ENCODE measurements around the gene NTMT2. TPM values are rescaled to one million over a fixed set of nuclear protein-coding genes. Genes with fewer than 3 reads are reported as not detected.
A peak's percentile ranks its signal among the peaks of the same experiment; 100 is the strongest.

Gene NTMT2
- total RNA-seq, 1 donor from 2014 or later, result not detected

DNA sequence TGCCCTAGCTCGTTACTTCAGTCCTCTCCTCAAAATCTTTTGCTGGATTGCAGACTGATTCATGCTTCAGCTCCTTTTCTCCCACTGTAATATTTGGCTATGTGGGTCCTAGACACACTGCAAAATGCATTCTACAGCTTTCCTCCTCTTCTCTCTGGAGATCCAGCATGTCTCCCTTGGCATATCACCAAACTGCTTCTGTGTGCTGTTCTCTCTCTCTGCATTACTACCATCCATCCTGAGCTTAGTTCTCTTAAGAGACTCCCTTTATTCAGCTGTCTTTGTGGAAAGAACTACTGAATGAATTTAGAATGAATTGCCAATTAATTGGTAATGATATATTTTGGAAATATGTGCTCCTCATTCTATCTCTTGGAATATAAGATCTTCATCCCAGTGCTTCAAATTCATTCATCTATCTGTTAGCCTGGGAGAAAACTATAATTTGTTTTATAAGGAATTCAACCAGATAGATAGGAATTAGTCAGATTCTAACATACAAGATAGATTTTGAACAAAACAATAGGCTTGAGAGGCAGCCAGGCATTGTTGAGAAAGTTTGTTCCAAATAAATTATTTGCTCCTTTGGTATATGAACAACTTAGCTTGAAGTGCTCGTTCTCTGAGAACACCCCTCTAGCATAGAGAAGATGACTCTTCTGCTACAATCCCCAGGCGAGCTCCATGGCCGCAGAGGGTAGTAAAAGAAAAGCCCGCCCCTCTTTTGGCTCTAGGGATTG, 71.9 kb downstream of the NTMT2 start:
- H3K79me2 ChIP-seq (ENCODE audit: insufficient read depth, low read length), result no peaks in the 10 kb centered on the region
- no peaks in the 10 kb centered on the region for H3K36me3 ChIP-seq (ENCODE audit: insufficient read depth, low read length)
- Mint-ChIP-seq H3K27me3 (ENCODE audit: low read depth, unreplicated experiment) (no peaks in the 10 kb centered on the region), H3K27ac (ENCODE audit: unreplicated experiment) (no peak overlapping the region), H3K9me3 (ENCODE audit: unreplicated experiment) (no peaks in the 10 kb centered on the region), H3K36me3 (ENCODE audit: low read depth, unreplicated experiment) (no peaks in the 10 kb centered on the region), H3K4me1 (ENCODE audit: low read depth, unreplicated experiment) (peaks cover 10% of the 10 kb centered on the region), H3K4me3 (ENCODE audit: unreplicated experiment) (no peak overlapping the region)
- no peak overlapping the region for H3K4me2 ChIP-seq (ENCODE audit: low read length)
- no peak overlapping the region for H3K4me3 ChIP-seq (ENCODE audit: insufficient read depth, low read depth, low read length)
- H2AFZ ChIP-seq (ENCODE audit: low read depth, low read length), result no peak overlapping the region
- TF ChIP-seq, protein P1, sequence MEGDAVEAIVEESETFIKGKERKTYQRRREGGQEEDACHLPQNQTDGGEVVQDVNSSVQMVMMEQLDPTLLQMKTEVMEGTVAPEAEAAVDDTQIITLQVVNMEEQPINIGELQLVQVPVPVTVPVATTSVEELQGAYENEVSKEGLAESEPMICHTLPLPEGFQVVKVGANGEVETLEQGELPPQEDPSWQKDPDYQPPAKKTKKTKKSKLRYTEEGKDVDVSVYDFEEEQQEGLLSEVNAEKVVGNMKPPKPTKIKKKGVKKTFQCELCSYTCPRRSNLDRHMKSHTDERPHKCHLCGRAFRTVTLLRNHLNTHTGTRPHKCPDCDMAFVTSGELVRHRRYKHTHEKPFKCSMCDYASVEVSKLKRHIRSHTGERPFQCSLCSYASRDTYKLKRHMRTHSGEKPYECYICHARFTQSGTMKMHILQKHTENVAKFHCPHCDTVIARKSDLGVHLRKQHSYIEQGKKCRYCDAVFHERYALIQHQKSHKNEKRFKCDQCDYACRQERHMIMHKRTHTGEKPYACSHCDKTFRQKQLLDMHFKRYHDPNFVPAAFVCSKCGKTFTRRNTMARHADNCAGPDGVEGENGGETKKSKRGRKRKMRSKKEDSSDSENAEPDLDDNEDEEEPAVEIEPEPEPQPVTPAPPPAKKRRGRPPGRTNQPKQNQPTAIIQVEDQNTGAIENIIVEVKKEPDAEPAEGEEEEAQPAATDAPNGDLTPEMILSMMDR (IDR thresholded peaks at IDR 0.05; ENCODE audit: insufficient read depth, low read depth, low read length), result no peak
- TF ChIP-seq EZH2 (IDR thresholded peaks at IDR 0.05; ENCODE audit: insufficient read depth, low read length), result no peak
- H3K27me3 ChIP-seq (ENCODE audit: insufficient read depth, low read length), result no peaks in the 10 kb centered on the region
- no peaks in the 10 kb centered on the region for H3K9me3 ChIP-seq (ENCODE audit: insufficient read depth, low read depth, low read length)
- no peak for FAIRE-seq
- no peak overlapping the region for H3K9ac ChIP-seq (ENCODE audit: low read length)
- H3K4me1 ChIP-seq (ENCODE audit: insufficient read depth, low read length), result no peaks in the 10 kb centered on the region
- no peak overlapping the region for H3K27ac ChIP-seq (ENCODE audit: low read depth, low read length)
- no peak for DNase-seq (ENCODE audit: low read depth)
- no peaks in the 10 kb centered on the region for H4K20me1 ChIP-seq (ENCODE audit: insufficient read depth, low read length)

DNA sequence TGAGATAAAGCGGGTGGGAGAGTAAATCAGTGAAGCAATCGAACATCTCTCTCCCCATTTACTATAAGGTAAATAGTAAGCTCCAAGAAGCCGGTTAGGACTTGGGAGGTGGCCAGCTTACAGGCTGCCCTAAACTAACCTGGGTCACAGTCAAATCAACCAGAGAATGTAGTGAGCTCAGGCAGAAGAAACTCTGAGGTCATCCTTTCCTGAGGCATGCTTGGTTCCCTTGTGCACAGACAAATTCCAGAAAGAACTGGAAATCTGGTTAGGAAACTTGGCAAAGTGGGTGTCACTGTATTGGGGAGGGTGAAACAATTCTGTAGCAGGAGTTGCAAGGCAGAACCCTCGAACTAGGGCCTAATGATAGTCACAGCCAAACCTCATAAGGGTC, 72.5 kb downstream of the NTMT2 start:
- H3K36me3 ChIP-seq (ENCODE audit: insufficient read depth, low read length), result no peaks in the 10 kb centered on the region
- no peak overlapping the region for H3K27ac ChIP-seq (ENCODE audit: low read depth, low read length)
- no peak for FAIRE-seq
- no peaks in the 10 kb centered on the region for H3K36me3 Mint-ChIP-seq (ENCODE audit: low read depth, unreplicated experiment)
- no peaks in the 10 kb centered on the region for H3K79me2 ChIP-seq (ENCODE audit: insufficient read depth, low read length)
- no peak overlapping the region for H3K9ac ChIP-seq (ENCODE audit: low read length)
- H3K4me3 Mint-ChIP-seq (ENCODE audit: unreplicated experiment), result no peak overlapping the region
- DNase-seq (ENCODE audit: low read depth), result no peak
- H2AFZ ChIP-seq (ENCODE audit: low read depth, low read length), result no peak overlapping the region
- no peaks in the 10 kb centered on the region for H3K4me1 ChIP-seq (ENCODE audit: insufficient read depth, low read length)
- H3K27ac Mint-ChIP-seq (ENCODE audit: unreplicated experiment), result peak overlapping the region; percentile 7
- H3K27me3 ChIP-seq (ENCODE audit: insufficient read depth, low read length), result no peaks in the 10 kb centered on the region
- no peaks in the 10 kb centered on the region for H4K20me1 ChIP-seq (ENCODE audit: insufficient read depth, low read length)
- no peaks in the 10 kb centered on the region for H3K9me3 ChIP-seq (ENCODE audit: insufficient read depth, low read depth, low read length)
- no peaks in the 10 kb centered on the region for H3K9me3 Mint-ChIP-seq (ENCODE audit: unreplicated experiment)
- peaks cover 10% of the 10 kb centered on the region for H3K4me1 Mint-ChIP-seq (ENCODE audit: low read depth, unreplicated experiment)
- no peak overlapping the region for H3K4me3 ChIP-seq (ENCODE audit: insufficient read depth, low read depth, low read length)
- no peaks in the 10 kb centered on the region for H3K27me3 Mint-ChIP-seq (ENCODE audit: low read depth, unreplicated experiment)
- no peak overlapping the region for H3K4me2 ChIP-seq (ENCODE audit: low read length)
- TF ChIP-seq, protein P1 (IDR thresholded peaks at IDR 0.05; ENCODE audit: insufficient read depth, low read depth, low read length), result no peak
- no peak for TF ChIP-seq EZH2 (IDR thresholded peaks at IDR 0.05; ENCODE audit: insufficient read depth, low read length)

Small RNAs within 50 kb of the gene (microRNA-seq; reads per million reads assigned to microRNA genes)
- not detected for gene MIR3119-1
- gene MIR3119-2, result not detected

Other genes starting within 250 kb of the NTMT2 start
- gene KIFAP3, start 71.3 kb upstream of the NTMT2 start, total RNA-seq, result 32.8 and 39.1 TPM in 2 replicates